ENCODE measurements around the gene DDIT3. TPM values are rescaled to one million over a fixed set of nuclear protein-coding genes. Genes with fewer than 3 reads are reported as not detected.

DDIT3 gene
- total RNA-seq, 2 experiments from 2014 or later, result 28.0 TPM

- Mint-ChIP-seq H3K4me1 (ENCODE audit: low read depth) (peaks cover 63% of the 10 kb centered on the region), H3K27ac (peak within 1 kb of the TSS; percentile 99), H3K4me3 (peak within 1 kb of the TSS; percentile 95), H3K36me3 (ENCODE audit: low read depth) (peaks cover 36% of the 10 kb centered on the region), H3K9me3 (no peaks in the 10 kb centered on the region), H3K27me3 (no peaks in the 10 kb centered on the region)
- intact Hi-C loops (cut with micrococcal nuclease), result loop anchor here (5.0 kb wide), 1 partner anchor 45 kb away; the partner anchor contains the start of gene ARHGAP9
- POLR2A ChIA-PET, result interaction anchor here (6.9 kb wide), 1 partner anchor 18 kb away, joined by 46 read pairs; no protein-coding TSS in a partner anchor
- CTCF ChIA-PET, result no interaction called here
- ATAC-seq (peak; percentile 46), DNase-seq (peak; percentile 90)
- no peak for TF ChIP-seq CTCF (IDR thresholded peaks at IDR 0.05)
These were observed 1.9 kb upstream of the DDIT3 start, which contains the start of gene MBD6 for GRCh38 chr12:57522011-57522886. MBD6 (plus strand) TSS chr12:57522824; CDS start chr12:57524304, 1,480 bp downstream.

GRCh38 chr12:57521525-57522010 lies 1.3 kb upstream of the DDIT3 start:
- no peak for TF ChIP-seq CTCF (IDR thresholded peaks at IDR 0.05)
- Mint-ChIP-seq H3K27me3 (no peaks in the 10 kb centered on the region), H3K4me3 (peak overlapping the region; percentile 95), H3K4me1 (ENCODE audit: low read depth) (peaks cover 65% of the 10 kb centered on the region), H3K36me3 (ENCODE audit: low read depth) (peaks cover 42% of the 10 kb centered on the region), H3K27ac (peak overlapping the region; percentile 99), H3K9me3 (no peaks in the 10 kb centered on the region)
- POLR2A ChIA-PET, result interaction anchor here (0.7 to 5.7 kb wide), 2 partner anchors 33 to 280 kb away, joined by 4 to 50 read pairs; partner anchors contain the start of gene MARS1
- CTCF ChIA-PET, result interaction anchor here (2.6 kb wide), 1 partner anchor 45 kb away, joined by 7 read pairs; no protein-coding TSS in a partner anchor
- DNase-seq (peak; percentile 29), ATAC-seq (no peak)
- intact Hi-C loops (cut with micrococcal nuclease), result loop anchor here (5.0 kb wide), 1 partner anchor 44 kb away; the partner anchor contains the start of gene ARHGAP9

GRCh38 chr12:57519796-57520052 lies 590 bp downstream of the DDIT3 start:
- POLR2A ChIA-PET, result interaction anchor here (0.6 to 5.7 kb wide), 11 partner anchors 10 to 290 kb away, joined by 3 to 50 read pairs (median 4); partner anchors contain the start of genes DCTN2, MARS1, OS9 and SHMT2
- Mint-ChIP-seq H3K27ac (peak overlapping the region; percentile 99), H3K9me3 (no peaks in the 10 kb centered on the region), H3K4me1 (ENCODE audit: low read depth) (peaks cover 61% of the 10 kb centered on the region), H3K27me3 (no peaks in the 10 kb centered on the region), H3K4me3 (peak overlapping the region; percentile 95), H3K36me3 (ENCODE audit: low read depth) (peaks cover 57% of the 10 kb centered on the region)
- intact Hi-C loops (cut with micrococcal nuclease), result loop anchor here (5.0 kb wide), 1 partner anchor 42 kb away; the partner anchor contains the start of gene ARHGAP9
- TF ChIP-seq CTCF (IDR thresholded peaks at IDR 0.05), result no peak
- DNase-seq (peak; percentile 30), ATAC-seq (no peak)
- CTCF ChIA-PET, result interaction anchor here (1.5 to 2.6 kb wide), 2 partner anchors 43 to 61 kb away, joined by 7 read pairs; no protein-coding TSS in a partner anchor

- DNase-seq (no peak), ATAC-seq (no peak)
- Mint-ChIP-seq H3K27me3 (no peaks in the 10 kb centered on the region), H3K9me3 (no peaks in the 10 kb centered on the region), H3K4me1 (ENCODE audit: low read depth) (peaks cover 56% of the 10 kb centered on the region), H3K4me3 (peak overlapping the region; percentile 95), H3K36me3 (ENCODE audit: low read depth) (peaks cover 57% of the 10 kb centered on the region), H3K27ac (peak overlapping the region; percentile 99)
- POLR2A ChIA-PET, result interaction anchor here (0.6 to 5.7 kb wide), 9 partner anchors 9 to 56 kb away, joined by 3 to 50 read pairs (median 9); partner anchors contain the start of genes DCTN2 and MARS1
- no peak for TF ChIP-seq CTCF (IDR thresholded peaks at IDR 0.05)
- intact Hi-C loops (cut with micrococcal nuclease), result no loop called here
- CTCF ChIA-PET, result interaction anchor here (1.2 to 2.6 kb wide), 3 partner anchors 42 to 64 kb away, joined by 3 to 7 read pairs (median 7); partner anchors contain the start of gene INHBE
These were observed 1.2 kb downstream of the DDIT3 start for GRCh38 chr12:57518920-57519795.

All from activated CD8-positive, alpha-beta T cell treated with anti-CD3 and anti-CD28 coated beads for 36 hours (primary cell).